IPS-15b (cell line): ENCODE data around the gene HES4.

ENCODE experiments used
- H3K27me3 ChIP-seq: one replicate; pipeline ENCODE4 v1.6.1; 2013; ENCODE audit warnings: low read length; ENCODE audit not compliant: control insufficient read depth, insufficient read depth
- H3K36me3 ChIP-seq: one replicate; pipeline ENCODE4 v1.6.1; 2013; ENCODE audit warnings: low read length; ENCODE audit not compliant: control insufficient read depth, insufficient read depth
- H3K4me1 ChIP-seq: one replicate; pipeline ENCODE4 v1.6.1; 2013; ENCODE audit warnings: mild to moderate bottlenecking, low read length; ENCODE audit not compliant: control insufficient read depth, insufficient read depth
- H3K4me3 ChIP-seq: one replicate; pipeline ENCODE4 v1.5.1; 2013; ENCODE audit warnings: low read depth, low read length
- H3K9ac ChIP-seq: one replicate; pipeline ENCODE4 v1.6.1; 2013; ENCODE audit warnings: low read depth, mild to moderate bottlenecking, low read length
- H3K9me3 ChIP-seq: one replicate; pipeline ENCODE4 v1.6.1; 2013; ENCODE audit warnings: mild to moderate bottlenecking, low read length; ENCODE audit not compliant: control insufficient read depth, insufficient read depth

Gene HES4

GRCh38 chr1:962381-963300 lies 37.3 kb downstream of the HES4 start:
- H3K4me1 ChIP-seq = no peaks in the 10 kb centered on the region
- H3K27me3 ChIP-seq = peaks cover 25% of the 10 kb centered on the region
- H3K9me3 ChIP-seq = no peaks in the 10 kb centered on the region
- no peak overlapping the region for H3K4me3 ChIP-seq
- H3K36me3 ChIP-seq = peaks cover 19% of the 10 kb centered on the region
- no peak overlapping the region for H3K9ac ChIP-seq

GRCh38 chr1:961132-961669 lies 38.7 kb downstream of the HES4 start:
- H3K4me1 ChIP-seq = no peaks in the 10 kb centered on the region
- H3K27me3 ChIP-seq = peaks cover 14% of the 10 kb centered on the region
- peak overlapping the region; percentile 41 for H3K4me3 ChIP-seq
- H3K9ac ChIP-seq = no peak overlapping the region
- peaks cover 31% of the 10 kb centered on the region for H3K36me3 ChIP-seq
- H3K9me3 ChIP-seq = no peaks in the 10 kb centered on the region

- Histone ChIP-seq H3K9me3 (no peaks in the 10 kb centered on the region), H3K4me3 (peak within 1 kb of the TSS; percentile 41), H3K27me3 (peaks cover 12% of the 10 kb centered on the region), H3K4me1 (no peaks in the 10 kb centered on the region), H3K9ac (no peak within 1 kb of the TSS), H3K36me3 (peaks cover 35% of the 10 kb centered on the region)
Observed at GRCh38 chr1:960363-961131, 39.4 kb downstream of the HES4 start, which contains the start of gene KLHL17. Gene KLHL17, plus strand, starts transcription at chr1:960584. Its CDS starts 110 bp downstream, at chr1:960694.

- Histone ChIP-seq H3K9ac (no peak overlapping the region), H3K4me1 (no peaks in the 10 kb centered on the region), H3K4me3 (peak overlapping the region; percentile 35), H3K9me3 (no peaks in the 10 kb centered on the region), H3K27me3 (peaks cover 12% of the 10 kb centered on the region), H3K36me3 (peaks cover 39% of the 10 kb centered on the region)
Observed at GRCh38 chr1:959731-960362, 40.0 kb downstream of the HES4 start.

- Histone ChIP-seq H3K9ac (peak within 1 kb of the TSS; percentile 81), H3K36me3 (peaks cover 45% of the 10 kb centered on the region), H3K4me1 (no peaks in the 10 kb centered on the region)
Observed at GRCh38 chr1:958823-959730, 40.8 kb downstream of the HES4 start, which contains the start of gene NOC2L. Gene NOC2L, minus strand, starts transcription at chr1:959256. Its CDS starts 16 bp downstream, at chr1:959240.

GRCh38 chr1:956636-957035 lies 43.3 kb downstream of the HES4 start:
- Histone ChIP-seq H3K36me3 (peaks cover 55% of the 10 kb centered on the region), H3K4me1 (no peaks in the 10 kb centered on the region), H3K27me3 (peaks cover 10% of the 10 kb centered on the region), H3K9me3 (no peaks in the 10 kb centered on the region), H3K4me3 (no peak overlapping the region), H3K9ac (no peak overlapping the region)

More at GRCh38 chr1:958823-959730, 40.8 kb downstream of the HES4 start, which contains the start of gene NOC2L:
- Histone ChIP-seq H3K27me3 (peaks cover 12% of the 10 kb centered on the region), H3K4me3 (peak within 1 kb of the TSS; percentile 93), H3K9me3 (no peaks in the 10 kb centered on the region)

- Histone ChIP-seq H3K4me1 (no peaks in the 10 kb centered on the region), H3K36me3 (peaks cover 64% of the 10 kb centered on the region)
Observed at GRCh38 chr1:955474-955873, 44.4 kb downstream of the HES4 start.

GRCh38 chr1:954927-955326 lies 45.0 kb downstream of the HES4 start:
- no peak overlapping the region for H3K9ac ChIP-seq
- no peaks in the 10 kb centered on the region for H3K9me3 ChIP-seq
- no peaks in the 10 kb centered on the region for H3K4me1 ChIP-seq
- peaks cover 69% of the 10 kb centered on the region for H3K36me3 ChIP-seq
- H3K4me3 ChIP-seq = no peak overlapping the region
- H3K27me3 ChIP-seq = peaks cover 4% of the 10 kb centered on the region

More at GRCh38 chr1:955474-955873, 44.4 kb downstream of the HES4 start:
- Histone ChIP-seq H3K9ac (no peak overlapping the region), H3K9me3 (no peaks in the 10 kb centered on the region), H3K4me3 (no peak overlapping the region), H3K27me3 (peaks cover 4% of the 10 kb centered on the region)

- no peaks in the 10 kb centered on the region for H3K4me1 ChIP-seq
- no peaks in the 10 kb centered on the region for H3K27me3 ChIP-seq
- H3K9ac ChIP-seq = no peak overlapping the region
- H3K4me3 ChIP-seq = no peak overlapping the region
- no peaks in the 10 kb centered on the region for H3K9me3 ChIP-seq
- peaks cover 82% of the 10 kb centered on the region for H3K36me3 ChIP-seq
Observed at GRCh38 chr1:953524-954320, 46.2 kb downstream of the HES4 start.

- H3K4me3 ChIP-seq = no peak overlapping the region
- H3K9me3 ChIP-seq = no peaks in the 10 kb centered on the region
- H3K36me3 ChIP-seq = peaks cover 87% of the 10 kb centered on the region
- no peaks in the 10 kb centered on the region for H3K4me1 ChIP-seq
- H3K27me3 ChIP-seq = no peaks in the 10 kb centered on the region
- H3K9ac ChIP-seq = no peak overlapping the region
Observed at GRCh38 chr1:952603-953002, 47.3 kb downstream of the HES4 start.
